Measurements from ENCODE around the gene CEP57L1.

DNA sequence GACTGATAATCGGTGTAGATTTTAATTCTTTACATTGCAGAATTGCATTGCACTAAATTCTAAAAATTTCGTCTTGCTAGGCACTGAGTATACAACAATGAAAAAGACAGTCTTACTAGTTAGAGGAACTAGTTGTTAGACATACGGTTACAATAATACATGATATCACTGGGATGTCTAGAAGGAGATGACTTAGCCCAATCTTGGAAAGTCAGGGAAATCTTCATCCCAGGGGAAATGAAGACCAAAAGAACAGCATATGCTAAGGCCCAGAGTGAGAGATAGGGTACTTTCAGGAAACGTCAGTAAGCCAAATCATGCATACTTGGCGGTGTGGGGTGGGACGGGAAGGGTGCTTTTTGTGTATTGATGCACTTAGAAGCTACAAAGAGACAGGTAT is 901 bp downstream of the CEP57L1 start:
- no peak for TF ChIP-seq CREB1 (IDR thresholded peaks at IDR 0.05; ENCODE audit: low read depth)
- TF ChIP-seq, protein P1, sequence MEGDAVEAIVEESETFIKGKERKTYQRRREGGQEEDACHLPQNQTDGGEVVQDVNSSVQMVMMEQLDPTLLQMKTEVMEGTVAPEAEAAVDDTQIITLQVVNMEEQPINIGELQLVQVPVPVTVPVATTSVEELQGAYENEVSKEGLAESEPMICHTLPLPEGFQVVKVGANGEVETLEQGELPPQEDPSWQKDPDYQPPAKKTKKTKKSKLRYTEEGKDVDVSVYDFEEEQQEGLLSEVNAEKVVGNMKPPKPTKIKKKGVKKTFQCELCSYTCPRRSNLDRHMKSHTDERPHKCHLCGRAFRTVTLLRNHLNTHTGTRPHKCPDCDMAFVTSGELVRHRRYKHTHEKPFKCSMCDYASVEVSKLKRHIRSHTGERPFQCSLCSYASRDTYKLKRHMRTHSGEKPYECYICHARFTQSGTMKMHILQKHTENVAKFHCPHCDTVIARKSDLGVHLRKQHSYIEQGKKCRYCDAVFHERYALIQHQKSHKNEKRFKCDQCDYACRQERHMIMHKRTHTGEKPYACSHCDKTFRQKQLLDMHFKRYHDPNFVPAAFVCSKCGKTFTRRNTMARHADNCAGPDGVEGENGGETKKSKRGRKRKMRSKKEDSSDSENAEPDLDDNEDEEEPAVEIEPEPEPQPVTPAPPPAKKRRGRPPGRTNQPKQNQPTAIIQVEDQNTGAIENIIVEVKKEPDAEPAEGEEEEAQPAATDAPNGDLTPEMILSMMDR (IDR thresholded peaks at IDR 0.05 in 2 of 3, conservative IDR thresholded peaks at IDR 0.05 in 1 of 3; ENCODE audit: control insufficient read depth in 2 of 3, extremely low read depth in 1 of 3, insufficient read depth in 1 of 3, low read depth in 3 of 3, low read length in 3 of 3) = no peak
